NCI-H1436 treated with DMSO at 0.1 percent for 48 hours (cell line): ENCODE measurements around the gene MYBPH.
A peak's percentile ranks its signal among the peaks of the same experiment; 100 is the strongest.

ENCODE experiments used
- DNase-seq: peaks from one replicate; lab custom pipeline; 2025; lab: John Stamatoyannopoulos, UW

MYBPH gene

DNA sequence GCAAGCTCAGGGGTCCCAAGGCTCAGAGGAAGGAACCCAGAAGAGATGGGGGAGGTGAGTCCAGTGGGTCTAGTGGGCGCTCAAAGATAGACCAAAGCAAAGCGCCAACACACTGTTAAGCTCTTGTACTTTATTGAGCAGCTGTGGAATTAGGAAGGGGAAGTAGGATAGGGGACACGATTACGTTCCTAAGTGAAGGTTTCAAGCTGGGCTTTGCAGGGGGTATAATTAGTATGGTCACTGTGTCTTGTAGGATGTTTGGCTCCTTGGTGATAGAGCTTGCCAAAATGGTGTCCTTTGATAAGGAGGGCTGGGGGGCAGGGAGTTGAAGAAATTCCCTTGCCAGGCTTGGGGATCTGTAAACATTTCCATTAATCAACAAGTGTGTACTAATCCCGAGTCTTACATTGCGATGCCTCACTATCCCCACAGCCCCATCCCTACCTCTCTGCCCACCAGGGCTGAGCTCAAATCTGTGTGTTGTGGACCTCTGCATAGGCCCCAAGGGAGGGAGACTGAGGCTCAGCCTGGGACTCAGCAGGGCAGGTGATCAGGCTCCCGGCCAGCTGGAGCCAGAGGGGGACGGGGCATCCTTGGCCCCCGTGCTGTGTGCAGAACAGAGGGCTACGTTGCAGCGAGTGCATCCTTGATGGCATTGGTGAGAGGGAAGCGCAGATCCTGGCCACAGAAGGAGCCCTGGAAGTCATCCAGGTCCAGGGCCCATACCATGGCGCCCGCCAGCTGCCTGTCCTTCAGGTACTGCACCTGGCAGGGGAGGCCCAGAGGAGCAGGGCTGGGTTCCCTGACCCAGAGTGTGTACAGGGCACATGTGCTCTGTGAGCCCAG is 3.4 kb upstream of the MYBPH start:
- DNase-seq: no peak

DNA sequence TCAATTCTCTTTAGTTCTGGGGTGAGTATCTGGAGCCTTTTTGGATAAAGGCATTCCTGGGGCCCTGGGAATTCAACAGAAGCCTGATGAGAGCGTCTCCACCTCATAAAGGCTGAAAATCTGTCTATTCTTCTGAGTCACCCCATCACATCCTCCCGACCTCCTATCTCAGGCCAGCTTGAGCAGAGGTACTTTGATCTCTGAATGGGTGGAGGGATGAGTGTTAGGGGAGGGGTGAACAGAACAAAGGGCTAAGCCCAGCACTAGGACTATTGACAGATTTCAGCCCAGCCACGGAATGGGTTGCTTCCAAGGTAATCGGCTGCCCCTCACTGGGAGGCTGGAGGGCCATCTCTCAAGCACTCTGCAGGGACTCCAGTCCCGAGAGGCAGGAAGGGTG is 2.5 kb upstream of the MYBPH start:
- no peak for DNase-seq

DNA sequence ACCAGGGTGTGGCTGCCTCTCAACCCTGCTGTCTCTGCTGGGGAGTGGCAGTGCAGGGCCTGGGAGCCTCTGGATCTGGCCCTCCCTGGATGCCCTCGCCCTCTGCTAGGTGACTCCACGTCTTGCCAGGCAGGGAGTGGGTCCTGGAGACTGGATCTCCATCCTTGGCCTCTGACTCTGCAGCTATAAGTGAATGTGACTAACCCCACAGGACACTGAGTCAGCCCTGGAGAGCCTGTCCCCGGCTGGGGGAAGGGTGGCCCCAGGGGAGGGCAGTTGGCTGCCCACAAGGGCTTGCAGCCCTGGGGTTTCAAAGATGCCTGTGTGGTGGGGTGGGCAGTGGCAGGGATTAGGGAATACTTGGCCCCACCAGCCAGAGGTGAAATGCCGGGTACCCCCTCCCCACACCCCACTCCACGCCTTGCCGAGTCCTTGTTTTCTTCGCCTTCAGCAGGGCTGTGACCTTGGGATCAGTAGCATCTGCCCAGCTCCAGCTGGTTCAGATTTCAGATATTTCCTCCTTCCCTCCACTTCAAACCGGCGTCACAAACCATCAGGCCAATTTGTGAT is 1.9 kb upstream of the MYBPH start:
- no peak for DNase-seq

DNA sequence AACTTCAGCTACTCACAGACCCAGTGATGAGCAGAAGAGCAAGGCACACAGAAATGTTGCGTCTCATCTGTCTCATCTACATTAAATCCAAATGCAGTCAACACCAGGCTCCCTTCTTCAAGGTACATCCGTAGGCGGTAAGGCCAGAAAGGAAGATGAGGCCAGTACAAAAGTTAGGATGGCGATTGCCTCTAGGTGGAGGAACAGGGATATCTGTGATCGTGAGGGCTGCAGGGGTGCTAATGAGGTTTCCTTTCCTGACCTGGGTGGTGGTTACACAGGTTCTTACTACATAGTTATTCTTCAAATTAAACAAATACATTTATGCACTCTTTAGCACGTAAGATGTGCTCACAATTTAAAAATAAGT is 1.4 kb upstream of the MYBPH start:
- no peak for DNase-seq

DNA sequence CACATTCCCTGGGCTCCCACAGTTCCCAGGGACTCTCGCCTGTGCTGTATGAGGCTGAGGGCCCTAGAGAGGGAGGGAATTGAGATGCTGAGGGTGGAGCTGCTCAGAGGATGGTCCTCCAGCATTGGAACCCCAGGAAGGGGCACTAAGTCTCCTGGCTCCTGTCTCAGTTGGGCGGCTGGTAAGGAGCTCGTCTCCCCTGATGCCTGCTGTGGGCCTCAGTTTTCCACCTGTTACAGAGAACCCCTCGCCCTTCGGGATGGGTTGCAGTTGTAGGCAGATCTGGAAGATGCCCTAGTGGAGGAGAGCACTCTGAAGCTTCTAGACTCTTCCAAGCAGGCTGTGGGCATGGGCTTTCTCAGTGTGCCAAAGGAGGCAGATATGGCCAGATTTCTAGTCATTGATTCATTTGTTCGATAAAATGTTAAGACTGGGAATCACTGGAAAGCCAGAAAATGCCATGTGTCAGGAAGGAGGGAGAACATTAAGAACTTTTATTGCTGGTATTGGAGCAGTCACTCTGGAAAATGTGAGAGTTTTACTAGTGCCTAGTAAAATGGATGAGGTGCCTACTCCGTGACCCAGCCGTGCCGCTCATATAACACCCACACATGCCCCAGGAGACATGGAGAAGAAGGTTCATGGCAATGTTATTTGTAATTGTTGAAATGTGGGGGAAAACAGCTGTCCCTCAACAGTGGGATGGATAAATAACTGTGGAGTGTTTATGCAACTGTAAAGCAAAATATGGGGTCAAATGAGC is 828 bp upstream of the MYBPH start:
- no peak for DNase-seq

DNA sequence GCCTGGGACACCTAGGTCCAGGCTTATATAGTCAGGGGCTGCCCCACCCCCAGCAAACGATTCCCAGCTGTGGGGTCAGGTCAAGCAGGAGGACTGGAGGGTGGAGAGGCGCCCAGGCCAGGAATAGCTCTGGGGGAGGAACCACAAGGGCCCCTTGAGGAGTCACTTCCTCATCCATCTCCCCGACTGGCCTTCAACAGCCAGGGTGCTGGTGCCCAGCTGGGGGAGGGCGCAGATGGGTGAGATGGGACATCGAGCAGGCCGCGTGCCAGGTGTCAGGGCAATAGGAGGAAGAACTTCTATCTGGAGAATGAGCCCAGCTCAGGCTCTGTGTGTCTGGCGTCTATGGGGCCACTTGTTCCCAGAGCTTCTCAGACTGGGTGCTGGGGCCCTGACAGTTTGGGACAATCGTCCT is 208 bp upstream of the MYBPH start:
- no peak for DNase-seq

DNA sequence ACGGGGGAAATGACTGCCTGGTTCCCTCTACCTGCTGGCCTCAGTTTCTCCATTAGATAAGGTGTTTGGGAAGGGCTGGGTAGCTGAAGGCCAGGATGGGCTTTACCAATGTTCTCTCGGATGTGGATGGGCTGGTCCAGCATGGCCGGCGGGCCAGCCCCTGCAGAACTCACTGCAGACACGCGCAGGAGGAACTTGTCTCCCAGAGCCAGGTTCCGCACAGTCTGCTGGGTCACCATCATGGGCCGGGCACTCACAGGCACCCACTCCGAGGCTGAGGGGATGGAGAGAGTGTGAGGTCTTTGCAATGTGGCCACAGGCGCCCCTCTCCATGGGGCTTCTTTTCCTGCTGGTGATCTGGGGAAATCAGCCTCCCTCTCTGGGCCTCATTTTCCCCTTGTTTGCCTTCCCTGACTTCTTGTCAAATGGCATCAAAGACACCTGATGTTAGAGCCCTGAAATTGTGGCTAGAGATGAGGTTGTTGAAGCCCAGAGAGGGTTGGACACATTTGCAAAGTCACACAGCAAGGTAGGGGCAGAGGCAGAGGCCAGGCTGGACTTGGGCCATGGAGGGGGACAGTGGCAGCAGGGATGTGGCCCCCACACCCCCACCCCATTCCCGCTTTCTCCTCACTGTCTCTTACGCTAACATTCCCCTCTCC is 1.2 kb downstream of the MYBPH start:
- no peak for DNase-seq

DNA sequence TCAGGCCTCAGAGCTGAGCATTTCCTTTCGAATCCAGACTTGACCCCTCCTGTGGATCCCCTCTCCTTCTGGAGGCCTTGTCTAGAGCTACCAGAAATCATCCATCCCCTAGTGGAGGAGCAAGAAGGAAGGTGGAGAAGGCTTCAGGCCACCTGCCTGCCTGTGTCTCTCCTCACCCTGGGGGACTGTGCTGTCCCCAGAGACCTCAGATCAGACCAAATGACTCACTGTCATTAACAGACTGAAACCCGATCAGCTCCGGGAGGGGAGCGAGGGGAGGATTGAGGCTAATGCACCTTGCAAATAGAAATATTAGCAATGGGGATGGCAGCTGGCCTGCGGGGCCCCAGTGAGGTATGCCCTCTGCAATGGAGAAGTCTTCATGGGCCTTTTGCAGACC is 2.1 kb downstream of the MYBPH start:
- peak; percentile 98 for DNase-seq

DNA sequence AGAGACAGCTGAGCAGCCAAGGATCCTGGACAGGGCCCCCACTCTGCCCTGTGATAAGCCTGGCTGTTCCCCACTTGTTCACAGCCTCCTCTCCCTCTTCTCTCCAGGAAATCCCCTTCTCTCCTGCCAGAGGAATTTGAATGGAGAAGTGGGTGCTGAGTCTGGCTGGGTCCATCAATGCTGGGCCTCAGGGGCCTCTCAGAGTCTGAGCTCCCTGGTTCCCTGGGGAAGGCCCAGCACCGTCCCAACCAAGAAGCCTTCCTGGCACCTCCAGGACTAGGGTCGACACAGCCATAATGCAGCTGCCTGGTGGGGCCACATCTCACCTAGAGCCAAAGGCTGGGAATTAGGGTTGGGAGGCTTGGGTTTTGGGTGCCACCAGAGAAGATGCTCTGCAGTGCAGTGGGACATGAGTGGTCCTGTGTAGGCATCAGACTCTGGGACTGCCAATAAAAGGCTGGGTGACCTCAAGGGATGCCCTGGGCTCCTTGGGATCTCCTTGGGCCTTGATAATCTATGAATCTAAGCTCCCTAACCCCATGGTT is 2.5 kb downstream of the MYBPH start:
- DNase-seq: no peak

DNA sequence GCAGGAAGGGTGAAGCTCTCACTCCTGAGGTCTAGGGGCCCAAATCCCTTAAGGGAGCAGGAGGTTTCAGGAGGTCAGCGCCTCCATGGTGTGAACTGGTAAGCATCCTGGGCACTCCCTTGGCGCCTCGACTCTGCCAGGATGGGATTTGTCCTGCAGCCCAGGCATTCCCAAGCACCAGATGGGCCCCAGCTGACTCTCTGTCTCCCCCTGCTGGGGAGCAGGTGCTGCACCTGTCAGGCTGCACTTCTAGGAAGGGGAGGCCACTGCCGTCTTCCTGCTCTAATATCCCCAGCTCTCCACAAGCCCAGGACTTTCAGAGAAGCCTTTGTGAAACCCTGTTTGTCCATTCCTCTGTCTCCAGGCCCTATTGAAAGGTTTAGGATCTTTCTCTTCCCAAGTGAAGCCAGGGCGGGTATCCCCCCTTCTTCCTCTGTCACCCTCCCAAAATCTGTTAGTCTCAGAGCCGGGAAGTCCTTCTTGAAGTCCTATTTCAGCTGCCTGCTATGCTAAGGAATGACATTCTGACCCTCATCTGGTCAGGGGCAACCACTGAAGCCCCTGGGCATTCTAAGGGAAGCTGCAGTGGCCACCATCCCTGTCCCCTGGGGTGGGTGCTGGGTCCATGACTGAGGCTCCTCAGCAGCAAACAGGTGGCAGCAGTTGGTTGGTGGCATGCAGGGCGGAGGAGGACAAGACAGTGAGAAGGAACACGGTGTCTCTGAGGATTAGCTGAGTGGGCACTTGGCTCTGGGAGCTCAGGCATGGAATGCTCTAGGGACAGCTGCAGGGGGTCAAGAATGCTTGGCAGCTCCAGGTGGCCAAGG is 3.2 kb downstream of the MYBPH start:
- no peak for DNase-seq

DNA sequence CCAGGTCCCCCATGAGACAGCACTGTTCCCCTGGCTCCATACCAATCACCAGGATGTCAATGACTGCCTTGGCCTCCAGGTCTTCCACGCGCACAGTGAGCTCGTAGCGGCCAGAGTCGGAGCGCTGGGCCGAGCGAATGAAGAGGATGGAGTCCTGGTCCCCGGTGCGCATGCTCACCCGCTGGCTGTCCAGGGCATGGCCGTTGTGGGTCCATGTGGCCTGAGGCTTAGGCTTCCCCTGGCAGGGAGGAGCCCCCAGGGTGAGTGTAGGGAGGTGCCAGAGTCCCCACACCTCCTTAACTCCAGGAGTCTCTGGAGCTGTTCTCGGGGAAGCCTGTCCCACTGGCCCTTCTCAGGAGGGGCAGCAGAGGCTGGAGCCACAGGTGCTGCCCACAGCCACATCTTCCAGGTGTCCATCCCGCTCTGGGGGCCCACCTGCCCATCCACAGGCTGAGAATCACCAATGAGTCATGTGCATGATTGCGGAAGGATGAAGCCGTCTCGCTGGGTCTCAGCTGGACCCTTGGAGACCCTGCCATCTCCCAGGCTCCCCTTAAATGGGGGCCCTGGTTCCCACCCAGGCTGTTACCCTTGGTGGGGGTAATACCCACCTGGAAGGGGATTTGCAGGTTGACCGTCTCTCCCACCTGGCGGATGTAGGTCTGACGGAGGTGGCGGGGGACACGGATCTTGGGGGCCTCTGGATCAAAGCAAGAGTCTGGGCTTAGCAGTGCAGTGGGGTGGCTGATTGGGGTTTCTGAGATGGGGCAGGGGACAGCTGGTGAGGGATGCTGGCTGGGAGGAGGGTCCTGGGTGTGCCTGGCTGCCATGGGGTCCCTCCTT is 4.1 kb downstream of the MYBPH start:
- no peak for DNase-seq

DNA sequence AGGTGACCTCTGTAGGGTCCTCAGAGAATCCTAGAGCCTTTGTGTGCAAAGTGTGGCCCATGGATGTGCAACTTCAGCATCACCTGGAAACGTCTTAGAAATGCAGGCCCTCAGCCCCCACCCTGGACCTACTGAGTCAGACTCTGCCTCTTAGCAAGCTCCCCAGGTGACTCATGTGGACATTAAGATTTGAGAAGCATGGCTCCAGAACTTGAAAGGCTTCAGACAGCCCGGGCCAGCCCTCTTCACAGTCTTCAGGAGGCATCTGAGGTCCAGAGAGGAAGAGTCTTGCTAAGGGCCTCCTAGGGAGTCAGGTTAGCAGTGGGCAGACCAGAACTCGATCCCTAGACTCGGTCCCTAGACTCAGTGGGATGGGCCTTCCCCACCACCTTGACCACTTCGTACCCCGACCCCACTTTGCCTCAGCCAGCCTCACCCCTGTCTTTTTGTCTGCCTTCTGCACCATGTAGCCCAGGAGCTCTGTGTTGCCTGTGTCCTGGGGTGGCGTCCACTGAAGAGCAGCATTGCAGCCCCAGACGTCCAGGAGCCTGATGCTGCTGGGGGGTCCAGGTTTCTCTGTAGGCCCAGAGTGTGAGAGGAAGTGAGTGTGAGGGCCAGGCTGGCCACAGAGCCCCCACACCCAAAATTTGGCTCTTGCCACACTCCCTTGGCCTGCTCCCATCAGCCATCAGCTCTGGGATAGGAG is 4.8 kb downstream of the MYBPH start:
- no peak for DNase-seq

DNA sequence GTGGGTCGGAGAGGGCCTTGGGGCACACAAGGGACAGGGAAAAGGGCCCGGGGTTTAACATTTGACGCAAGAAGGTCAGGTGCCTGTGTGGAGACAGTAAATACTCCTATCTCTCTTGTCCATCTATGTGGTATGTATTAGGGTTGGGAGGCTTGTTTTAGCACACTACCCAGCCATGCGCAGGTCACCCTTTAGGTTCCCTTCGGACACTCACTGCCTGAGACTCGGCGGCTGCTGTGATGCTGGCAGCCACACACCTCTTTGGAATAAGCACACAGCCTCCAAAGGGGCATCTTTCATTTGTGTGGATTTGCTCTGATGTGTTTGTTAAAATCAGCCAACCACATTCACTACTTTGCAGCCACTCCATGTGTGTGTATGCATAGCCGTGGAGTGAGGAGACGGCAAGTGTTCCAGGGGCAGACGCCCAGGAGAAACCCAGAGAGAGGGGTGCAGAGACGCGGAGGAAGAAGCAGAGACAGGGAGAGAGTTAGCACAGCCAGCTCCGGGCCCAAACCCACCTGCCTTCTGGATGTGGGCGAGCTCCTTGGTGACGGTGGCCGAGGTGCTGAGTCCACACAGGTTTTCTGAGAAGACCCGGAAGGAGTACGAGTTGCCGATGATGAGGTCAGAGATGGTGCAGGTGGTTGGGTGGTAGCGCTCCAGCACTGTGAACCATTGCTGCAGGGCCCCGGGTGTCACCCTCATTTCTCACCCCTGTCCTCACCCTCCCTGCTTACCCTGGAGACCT is 5.7 kb downstream of the MYBPH start:
- DNase-seq: no peak

DNA sequence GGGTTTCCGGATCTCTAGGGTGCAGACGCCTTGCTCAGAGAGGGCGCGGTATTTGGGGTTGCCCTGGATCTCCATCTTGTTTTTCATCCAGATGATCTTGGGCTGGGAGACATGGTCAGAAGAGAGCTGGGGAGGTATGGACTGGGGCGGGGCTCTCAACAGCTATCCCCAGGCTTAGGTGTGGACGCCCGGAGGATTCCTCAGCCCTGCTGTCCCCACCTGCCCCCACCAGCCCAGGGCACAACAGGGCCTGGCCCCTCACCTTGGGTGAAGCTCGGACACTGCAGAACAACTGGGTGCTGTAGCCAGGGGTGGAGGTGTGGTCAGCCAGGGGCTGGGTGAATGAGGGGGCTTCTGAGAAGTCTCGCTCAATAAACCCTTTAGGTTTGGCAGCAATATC is 6.6 kb downstream of the MYBPH start:
- DNase-seq: no peak

DNA sequence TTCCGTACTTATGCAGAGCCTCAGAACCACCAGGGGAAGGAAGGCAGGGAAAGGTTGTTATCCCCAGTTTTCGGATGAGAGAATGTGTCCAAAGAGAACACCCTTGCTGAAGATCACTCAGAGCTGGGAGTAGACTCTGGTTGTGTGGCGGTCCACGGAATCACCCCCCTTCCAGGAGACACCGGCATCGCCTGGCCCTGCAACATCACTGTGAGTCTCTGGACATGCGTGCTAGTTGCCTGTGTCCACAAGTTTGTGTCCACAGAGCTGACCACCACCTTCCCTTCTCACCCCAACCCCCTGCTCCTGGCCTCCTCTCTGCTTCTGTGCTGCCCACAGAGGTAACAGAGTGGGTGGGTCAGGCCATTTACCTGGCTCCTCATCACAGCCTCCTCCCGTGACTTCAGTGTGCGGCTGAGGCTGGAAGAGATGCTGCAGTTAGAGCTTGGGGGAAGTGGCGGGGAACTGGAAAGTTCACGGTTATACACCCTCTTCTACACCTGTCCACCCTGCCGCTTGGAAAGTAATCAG is 7.3 kb downstream of the MYBPH start:
- no peak for DNase-seq

DNA sequence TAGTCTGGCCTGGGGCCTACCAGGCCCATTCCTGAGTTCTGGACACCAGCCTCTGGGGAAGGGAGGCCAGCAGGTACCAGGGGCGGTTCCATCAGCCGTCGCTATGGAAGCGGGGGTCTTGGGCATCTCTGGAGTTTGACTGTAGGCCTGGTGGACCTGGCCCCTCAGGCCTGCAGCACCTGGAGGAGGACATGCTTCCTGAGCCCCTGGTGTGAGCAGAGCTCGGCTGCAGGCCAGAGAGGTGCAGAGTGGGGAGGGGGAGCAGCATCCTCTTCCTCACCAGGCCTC is 7.8 kb downstream of the MYBPH start:
- no peak for DNase-seq

DNA sequence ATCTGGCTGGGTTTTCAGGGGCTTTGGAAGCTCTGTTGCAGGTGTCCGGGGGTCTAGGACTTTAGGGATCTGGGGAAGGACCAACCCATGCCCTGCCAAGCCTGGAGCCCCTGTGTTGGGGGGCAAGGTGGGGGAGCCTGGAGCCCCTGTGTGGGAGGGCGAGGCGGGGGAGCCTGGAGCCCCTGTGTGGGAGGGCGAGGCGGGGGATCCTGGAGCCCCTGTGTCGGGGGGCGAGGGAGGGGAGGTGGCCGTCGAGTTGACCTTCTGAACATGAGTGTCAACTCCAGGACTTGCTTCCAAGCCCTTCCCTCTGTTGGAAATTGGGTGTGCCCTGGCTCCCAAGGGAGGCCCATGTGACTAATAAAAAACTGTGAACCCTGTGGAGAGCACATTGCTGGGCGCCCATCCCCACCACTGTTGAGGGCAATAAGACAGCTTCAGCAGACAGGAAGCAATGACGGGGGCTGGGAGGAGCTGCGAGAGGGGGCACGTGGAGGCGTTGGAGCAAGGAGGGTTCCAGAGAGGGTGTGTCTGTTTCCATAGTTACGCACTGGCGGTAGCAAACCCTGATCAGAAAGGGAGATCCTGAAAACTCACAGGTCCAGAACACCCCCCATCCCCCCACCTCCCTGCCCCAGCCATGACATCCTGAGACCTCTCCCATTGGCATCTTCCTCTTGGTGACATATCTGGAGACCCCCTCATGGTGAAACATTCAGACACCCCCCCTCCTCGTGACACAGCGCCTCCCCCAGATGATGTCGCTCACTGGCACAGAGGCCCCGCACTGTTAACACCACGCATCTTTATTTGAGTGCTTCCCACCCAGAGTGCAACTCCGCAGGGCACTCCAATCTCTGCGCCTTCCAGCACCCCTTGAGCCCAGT is 8.4 kb downstream of the MYBPH start:
- DNase-seq: no peak
